IMR-90 (cell line): ENCODE data around the gene AGBL1. TPM values are rescaled to one million over a fixed set of nuclear protein-coding genes. Genes with fewer than 3 reads are reported as not detected.

Experiments used
- ATAC-seq: fragments of 200-7000 bp; cut with Tn5 transposase; 2 replicates; pipeline ENCODE4 v1.9.1; 2020; ENCODE audit warnings: low read depth, mild to moderate bottlenecking, moderate library complexity
- BruUV-seq: library from RNA; stranded (reverse); fragments of 400-500 nt; replicated peaks from 2 replicates; lab custom pipeline; 2021; lab: Mats Ljungman, UMichigan
- CTCF ChIA-PET: fragments of 300-600 bp; formaldehyde crosslinking; extraction: SDS; loops from one replicate; lab custom pipeline; 2021; ENCODE audit warnings: antibody characterized with exemption; lab: Yijun Ruan, JAX
- POLR2A ChIA-PET: fragments of 300-600 bp; sonication (Branson Sonifier 250); formaldehyde crosslinking; loops from one replicate; lab custom pipeline; 2022; ENCODE audit warnings: antibody characterized with exemption; ENCODE audit not compliant: unreplicated experiment; lab: Charles Lee
- DNase-seq: peaks from one replicate; pipeline ENCODE4 v3.0.0; 2013
- H2AFZ ChIP-seq: replicated peaks from 2 replicates; pipeline ENCODE3; 2013; ENCODE audit warnings: low read length, mild to moderate bottlenecking; ENCODE audit not compliant: poor library complexity
- H2AK5ac ChIP-seq: 2 replicates; pipeline ENCODE4 v1.6.1; 2013; ENCODE audit warnings: low read depth, low read length, inconsistent platforms
- H2AK9ac ChIP-seq: replicated peaks from 2 replicates; pipeline ENCODE3; 2013; ENCODE audit warnings: mild to moderate bottlenecking, low read depth, low read length, moderate library complexity; ENCODE audit not compliant: poor library complexity
- H2BK120ac ChIP-seq: 2 replicates; pipeline ENCODE4 v1.6.1; 2013; ENCODE audit warnings: low read depth, low read length, inconsistent platforms
- H2BK15ac ChIP-seq: 3 replicates; pipeline ENCODE4 v1.6.1; 2013; ENCODE audit warnings: low read depth, low read length, inconsistent platforms
- H2BK20ac ChIP-seq: 2 replicates; pipeline ENCODE4 v1.6.1; 2013; ENCODE audit warnings: low read depth, mild to moderate bottlenecking, inconsistent platforms, low read length, moderate library complexity
- H2BK5ac ChIP-seq: 2 replicates; pipeline ENCODE4 v1.6.1; 2013; ENCODE audit warnings: mild to moderate bottlenecking, low read depth, low read length, inconsistent platforms; ENCODE audit not compliant: poor library complexity, severe bottlenecking
- H3K14ac ChIP-seq: replicated peaks from 2 replicates; pipeline ENCODE4 v1.6.1; 2013; ENCODE audit warnings: low read depth, low read length, inconsistent platforms
- H3K18ac ChIP-seq: 2 replicates; pipeline ENCODE4 v1.6.1; 2013; ENCODE audit warnings: low read depth, low read length, control low read depth
- H3K23ac ChIP-seq: 2 replicates; pipeline ENCODE4 v1.6.1; 2013; ENCODE audit warnings: low read depth, low read length, inconsistent platforms
- H3K27ac ChIP-seq: 2 replicates; pipeline ENCODE4 v1.5.1; 2013; ENCODE audit warnings: mild to moderate bottlenecking, control low read depth, low read length; ENCODE audit not compliant: insufficient read depth
- H3K27me3 ChIP-seq: 2 replicates; pipeline ENCODE4 v1.6.1; 2013; ENCODE audit warnings: low read length; ENCODE audit not compliant: control insufficient read depth, insufficient read depth
- H3K36me3 ChIP-seq: 2 replicates; pipeline ENCODE4 v1.6.1; 2013; ENCODE audit warnings: low read length, mixed read lengths; ENCODE audit not compliant: control insufficient read depth, insufficient read depth
- H3K4ac ChIP-seq: 2 replicates; pipeline ENCODE4 v1.6.1; 2013; ENCODE audit warnings: low read depth, low read length, inconsistent platforms
- H3K4me1 ChIP-seq: 2 replicates; pipeline ENCODE4 v1.6.1; 2013; ENCODE audit warnings: low read length, mixed read lengths; ENCODE audit not compliant: control insufficient read depth, insufficient read depth
- H3K4me2 ChIP-seq: 2 replicates; pipeline ENCODE4 v1.6.1; 2013; ENCODE audit warnings: low read depth, mild to moderate bottlenecking, control low read depth, low read length, moderate library complexity
- H3K4me3 ChIP-seq: 2 replicates; pipeline ENCODE4 v1.5.1; 2013; ENCODE audit warnings: low read depth, mild to moderate bottlenecking, control low read depth, low read length, moderate library complexity; ENCODE audit not compliant: insufficient read depth
- H3K56ac ChIP-seq: 2 replicates; pipeline ENCODE4 v1.6.1; 2013; ENCODE audit warnings: low read length, inconsistent platforms; ENCODE audit not compliant: insufficient read depth; ENCODE audit errors: extremely low read depth
- H3K79me1 ChIP-seq, 2 experiments: 2 replicates each; pipeline ENCODE4 v1.6.1; 2013; ENCODE audit warnings: low read length in 2 of 2, inconsistent platforms in 1 of 2, low read depth in 1 of 2
- H3K9ac ChIP-seq: 2 replicates; pipeline ENCODE4 v1.6.1; 2013; ENCODE audit warnings: low read depth, low read length, control low read depth
- H3K9me1 ChIP-seq: 2 replicates; pipeline ENCODE4 v1.6.1; 2013; ENCODE audit warnings: low read length, inconsistent platforms; ENCODE audit not compliant: insufficient read depth
- H3K9me3 ChIP-seq: 2 replicates; pipeline ENCODE4 v1.6.1; 2013; ENCODE audit warnings: low read length; ENCODE audit not compliant: control insufficient read depth, insufficient read depth
- H4K20me1 ChIP-seq: 2 replicates; pipeline ENCODE4 v1.6.1; 2013; ENCODE audit warnings: low read length, inconsistent platforms; ENCODE audit not compliant: insufficient read depth
- H4K5ac ChIP-seq: 2 replicates; pipeline ENCODE4 v1.6.1; 2013; ENCODE audit warnings: mild to moderate bottlenecking, low read depth, low read length, control low read depth
- H4K8ac ChIP-seq, 2 experiments: 2 replicates each; pipeline ENCODE4 v1.6.1; 2013; ENCODE audit warnings: low read depth in 2 of 2, low read length in 2 of 2, control low read depth in 1 of 2, inconsistent platforms in 1 of 2
- H4K91ac ChIP-seq: 2 replicates; pipeline ENCODE4 v1.6.1; 2013; ENCODE audit warnings: low read depth, low read length, inconsistent platforms; ENCODE audit not compliant: insufficient read depth
- BHLHE40 ChIP-seq: fragments of 150-350 bp; IDR thresholded peaks from 2 replicates; pipeline ENCODE4 v1.6.1; 2016; ENCODE audit warnings: mild to moderate bottlenecking, low read depth, low read length
- CEBPB ChIP-seq: IDR thresholded peaks from 2 replicates; pipeline ENCODE4 v1.6.1; 2012; ENCODE audit warnings: low read depth, low read length, improper control_type of control experiment
- FOS ChIP-seq: fragments of 150-350 bp; IDR thresholded peaks from 2 replicates; pipeline ENCODE4 v1.6.1; 2016; ENCODE audit warnings: low read depth, low read length
- MAFK ChIP-seq: IDR thresholded peaks from 2 replicates; pipeline ENCODE4 v1.6.1; 2012; ENCODE audit warnings: low read depth, low read length, improper control_type of control experiment
- MAZ ChIP-seq: IDR thresholded peaks from 2 replicates; pipeline ENCODE4 v1.6.1; 2012; ENCODE audit warnings: low read depth, mild to moderate bottlenecking, low read length, improper control_type of control experiment, moderate library complexity, borderline replicate concordance
- MXI1 ChIP-seq: IDR thresholded peaks from 2 replicates; pipeline ENCODE4 v1.6.1; 2012; ENCODE audit warnings: low read depth, mild to moderate bottlenecking, low read length, moderate library complexity, borderline replicate concordance
- NFE2L2 ChIP-seq: fragments of 150-350 bp; IDR thresholded peaks from 2 replicates; pipeline ENCODE4 v1.6.1; 2016; ENCODE audit warnings: low read depth, mild to moderate bottlenecking, low read length
- POLR2A ChIP-seq: IDR thresholded peaks from 2 replicates; pipeline ENCODE4 v1.6.1; 2012; ENCODE audit warnings: mild to moderate bottlenecking, low read depth, low read length
- RAD21 ChIP-seq: IDR thresholded peaks from 2 replicates; pipeline ENCODE4 v1.6.1; 2012; ENCODE audit warnings: low read length, improper control_type of control experiment
- RCOR1 ChIP-seq: IDR thresholded peaks from 2 replicates; pipeline ENCODE4 v1.6.1; 2012; ENCODE audit warnings: mild to moderate bottlenecking, low read length, improper control_type of control experiment; ENCODE audit not compliant: insufficient replicate concordance
- SMC3 ChIP-seq: fragments of 150-350 bp; IDR thresholded peaks from 2 replicates; pipeline ENCODE4 v1.6.1; 2016; ENCODE audit warnings: low read depth, mild to moderate bottlenecking, antibody characterized with exemption, low read length, moderate library complexity
- WGBS, 2 experiments: methylation state at CpG; one replicate each; pipeline versions ENCODE4 v1.1.5 to v1.1.7; 2013; ENCODE audit warnings: missing lambda C conversion rate in 2 of 2; ENCODE audit not compliant: insufficient read length in 1 of 2; ENCODE audit errors: extremely low coverage in 2 of 2; 5-methylcytosine and 5-hydroxymethylcytosine counted together
- dilution Hi-C: fragments of 300-500 bp; cut with HindIII; formaldehyde crosslinking; loops from one replicate; pipeline ENCODE4 v1.14.3; 2018; ENCODE audit warnings: low sequenced_read_pairs; ENCODE audit not compliant: unreplicated experiment
- in situ Hi-C: fragments of 300-500 bp; cut with MboI; formaldehyde crosslinking; loops from 3 replicates; pipeline ENCODE4 v1.14.3; 2019; ENCODE audit warnings: low sequenced_read_pairs, inconsistent platforms, mixed read lengths
- intact Hi-C: fragments of 100-400 bp; cut with micrococcal nuclease; formaldehyde crosslinking; loops from 2 replicates; pipeline ENCODE4 v1.10.0; 2022
- polyA plus RNA-seq, 3 experiments: library from polyadenylated mRNA; depleted of rRNA; stranded (reverse); fragments of >200 nt; gene quantifications; 2 replicates each; pipeline ENCODE4 v1.2.3, GENCODE V29; 2012; ENCODE audit warnings: low replicate concordance in 1 of 3
- total RNA-seq: library from RNA; depleted of rRNA; stranded (reverse); fragments of >200 nt; gene quantifications from 2 replicates; pipeline ENCODE4 v1.2.3, GENCODE V29; 2012
- TF ChIP-seq, protein P1 (sequence below): fragments of 150-350 bp; IDR thresholded peaks from 2 replicates; pipeline ENCODE4 v1.6.1; 2017; ENCODE audit warnings: mild to moderate bottlenecking, antibody characterized with exemption, low read length, low read depth
- TF ChIP-seq, protein P2 (sequence below): conservative IDR thresholded peaks from 2 replicates; pipeline ENCODE4 v1.5.1; 2012; ENCODE audit warnings: mild to moderate bottlenecking, low read depth, low read length, improper control_type of control experiment

Gene AGBL1
- total and polyA plus RNA-seq, 2 of the 4 experiments (the other 2 are of a cell fraction) = not detected

DNA sequence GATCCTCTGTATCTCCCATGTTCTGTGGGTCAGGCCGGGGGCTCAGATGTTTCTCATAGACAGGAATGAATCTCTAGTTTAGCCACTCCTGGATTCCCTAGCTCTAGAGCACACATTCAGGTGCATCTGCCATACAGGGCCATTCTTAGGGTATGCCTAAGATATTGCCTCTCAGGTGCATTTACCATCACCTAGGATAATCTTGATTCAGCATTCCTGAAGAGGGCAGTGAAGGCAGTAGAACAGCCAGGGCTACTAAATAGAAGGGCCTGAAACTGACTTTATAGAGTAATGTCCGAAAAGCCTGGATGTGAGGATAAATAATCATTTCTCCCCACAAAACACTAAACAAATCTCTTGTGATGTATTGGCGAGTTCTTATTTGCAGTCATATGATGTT is 882.0 kb downstream of the AGBL1 start:
- no peak overlapping the region for H4K5ac ChIP-seq
- H3K27me3 ChIP-seq = no peaks in the 10 kb centered on the region
- ChIA-PET CTCF (no interaction called here), POLR2A (no interaction called here)
- ATAC-seq = no peak
- no peak overlapping the region for H3K4me3 ChIP-seq
- H2AK5ac ChIP-seq = no peak overlapping the region
- intact Hi-C loops (no loop called here), in situ Hi-C loops (no loop called here), dilution Hi-C loops (no loop called here)
- TF ChIP-seq POLR2A = no peak
- no peak for TF ChIP-seq FOS
- no peak for TF ChIP-seq RAD21
- no peak for TF ChIP-seq MAZ
- TF ChIP-seq BHLHE40 = no peak
- TF ChIP-seq MXI1 = no peak
- TF ChIP-seq, protein P1, sequence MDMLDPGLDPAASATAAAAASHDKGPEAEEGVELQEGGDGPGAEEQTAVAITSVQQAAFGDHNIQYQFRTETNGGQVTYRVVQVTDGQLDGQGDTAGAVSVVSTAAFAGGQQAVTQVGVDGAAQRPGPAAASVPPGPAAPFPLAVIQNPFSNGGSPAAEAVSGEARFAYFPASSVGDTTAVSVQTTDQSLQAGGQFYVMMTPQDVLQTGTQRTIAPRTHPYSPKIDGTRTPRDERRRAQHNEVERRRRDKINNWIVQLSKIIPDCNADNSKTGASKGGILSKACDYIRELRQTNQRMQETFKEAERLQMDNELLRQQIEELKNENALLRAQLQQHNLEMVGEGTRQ = no peak
- TF ChIP-seq MAFK = no peak
- TF ChIP-seq, protein P2, sequence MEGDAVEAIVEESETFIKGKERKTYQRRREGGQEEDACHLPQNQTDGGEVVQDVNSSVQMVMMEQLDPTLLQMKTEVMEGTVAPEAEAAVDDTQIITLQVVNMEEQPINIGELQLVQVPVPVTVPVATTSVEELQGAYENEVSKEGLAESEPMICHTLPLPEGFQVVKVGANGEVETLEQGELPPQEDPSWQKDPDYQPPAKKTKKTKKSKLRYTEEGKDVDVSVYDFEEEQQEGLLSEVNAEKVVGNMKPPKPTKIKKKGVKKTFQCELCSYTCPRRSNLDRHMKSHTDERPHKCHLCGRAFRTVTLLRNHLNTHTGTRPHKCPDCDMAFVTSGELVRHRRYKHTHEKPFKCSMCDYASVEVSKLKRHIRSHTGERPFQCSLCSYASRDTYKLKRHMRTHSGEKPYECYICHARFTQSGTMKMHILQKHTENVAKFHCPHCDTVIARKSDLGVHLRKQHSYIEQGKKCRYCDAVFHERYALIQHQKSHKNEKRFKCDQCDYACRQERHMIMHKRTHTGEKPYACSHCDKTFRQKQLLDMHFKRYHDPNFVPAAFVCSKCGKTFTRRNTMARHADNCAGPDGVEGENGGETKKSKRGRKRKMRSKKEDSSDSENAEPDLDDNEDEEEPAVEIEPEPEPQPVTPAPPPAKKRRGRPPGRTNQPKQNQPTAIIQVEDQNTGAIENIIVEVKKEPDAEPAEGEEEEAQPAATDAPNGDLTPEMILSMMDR = no peak
- TF ChIP-seq RCOR1 = no peak
- no peak for TF ChIP-seq CEBPB
- no peak for TF ChIP-seq NFE2L2
- no peak for TF ChIP-seq SMC3
- no peaks in the 10 kb centered on the region for H3K4me1 ChIP-seq
- no peak overlapping the region for H3K56ac ChIP-seq
- no peak overlapping the region for H3K27ac ChIP-seq
- no peak overlapping the region for H2AK9ac ChIP-seq
- no peak overlapping the region for H3K18ac ChIP-seq
- H2BK15ac ChIP-seq = no peak overlapping the region
- 0% methylated on average over 1 of the region's 3 CpGs; no CpG with 5 or more reads in 1 of the 2 experiments for WGBS, 2 experiments
- no peak overlapping the region for H3K4ac ChIP-seq
- no peaks in the 10 kb centered on the region for H3K9me1 ChIP-seq
- no peak overlapping the region for H2AFZ ChIP-seq
- no peaks in the 10 kb centered on the region for H3K79me1 ChIP-seq
- no peak overlapping the region for H2BK120ac ChIP-seq
- BruUV-seq = no TSS peak
- no peaks in the 10 kb centered on the region for H3K36me3 ChIP-seq
- no peaks in the 10 kb centered on the region for H3K9me3 ChIP-seq
- DNase-seq = no peak
- H4K8ac ChIP-seq = no peak overlapping the region
- no peak overlapping the region for H2BK20ac ChIP-seq
- no peak overlapping the region for H3K14ac ChIP-seq
- H3K4me2 ChIP-seq = no peak overlapping the region
- H3K9ac ChIP-seq = no peak overlapping the region
- no peak overlapping the region for H4K91ac ChIP-seq
- no peaks in the 10 kb centered on the region for H4K20me1 ChIP-seq
- H2BK5ac ChIP-seq = no peak overlapping the region
- no peak overlapping the region for H3K23ac ChIP-seq
